Keratinocyte (primary cell): ENCODE results near the gene CLIP4. TPM values are rescaled to one million over a fixed set of nuclear protein-coding genes. Genes with fewer than 3 reads are reported as not detected.

Source experiments
- DNase-seq: peaks from one replicate; pipeline ENCODE4 v3.0.0-alpha.2; 2011; ENCODE audit warnings: low read depth, missing footprints, low spot score
- FAIRE-seq: peaks from 2 replicates; lab custom pipeline; 2011; peaks lifted over from hg19 to GRCh38; lab: Jason Lieb, UNC
- H2AFZ ChIP-seq: 2 replicates; pipeline ENCODE4 v1.6.0; 2012; ENCODE audit warnings: low read length, control low read depth, inconsistent platforms; ENCODE audit not compliant: control insufficient read depth
- H3K27ac ChIP-seq: 2 replicates; pipeline ENCODE4 v1.5.1; 2011; ENCODE audit warnings: low read length; ENCODE audit not compliant: control insufficient read depth, insufficient read depth
- H3K27me3 ChIP-seq: 3 replicates; pipeline ENCODE4 v1.6.0; 2011; ENCODE audit warnings: low read length; ENCODE audit not compliant: control insufficient read depth, insufficient read depth; ENCODE audit errors: extremely low read depth
- H3K36me3 ChIP-seq, 2 experiments: 2 replicates in 1 of 2; 3 replicates in 1 of 2; pipeline ENCODE4 v1.5.1; 2011; ENCODE audit warnings: low read length in 2 of 2, mild to moderate bottlenecking in 1 of 2; ENCODE audit not compliant: control insufficient read depth in 2 of 2, insufficient read depth in 2 of 2; ENCODE audit errors: extremely low read depth in 1 of 2
- H3K4me1 ChIP-seq: 3 replicates; pipeline ENCODE4 v1.5.1; 2011; ENCODE audit warnings: low read length; ENCODE audit not compliant: control insufficient read depth, insufficient read depth; ENCODE audit errors: extremely low read depth
- H3K4me2 ChIP-seq: 3 replicates; pipeline ENCODE4 v1.6.0; 2011; ENCODE audit warnings: low read depth, low read length; ENCODE audit not compliant: control insufficient read depth, insufficient read depth; ENCODE audit errors: extremely low read depth
- H3K4me3 ChIP-seq, 3 experiments: fragments of 200-600 bp in 1 of 3; sonication (generic) in 1 of 3; 2 replicates in 2 of 3; 3 replicates in 1 of 3; pipeline ENCODE4 v1.5.1; 2011 to 2016; ENCODE audit warnings: low read length in 3 of 3, mild to moderate bottlenecking in 3 of 3, control low read depth in 2 of 3, inconsistent platforms in 1 of 3, low read depth in 1 of 3, mixed read lengths in 1 of 3, mixed run types in 1 of 3, moderate library complexity in 1 of 3; ENCODE audit not compliant: control insufficient read depth in 2 of 3, insufficient read depth in 2 of 3; ENCODE audit errors: extremely low read depth in 1 of 3
- H3K79me2 ChIP-seq: 2 replicates; pipeline ENCODE4 v1.6.0; 2012; ENCODE audit warnings: low read length; ENCODE audit not compliant: control insufficient read depth, insufficient read depth
- H3K9ac ChIP-seq: 3 replicates; pipeline ENCODE4 v1.6.0; 2011; ENCODE audit warnings: low read length; ENCODE audit not compliant: control insufficient read depth, insufficient read depth; ENCODE audit errors: extremely low read depth
- H3K9me1 ChIP-seq: 3 replicates; pipeline ENCODE4 v1.6.0; 2011; ENCODE audit warnings: low read length; ENCODE audit not compliant: control insufficient read depth, insufficient read depth; ENCODE audit errors: extremely low read depth
- H3K9me3 ChIP-seq: 2 replicates; pipeline ENCODE4 v1.5.1; 2012; ENCODE audit warnings: low read depth, low read length; ENCODE audit not compliant: control insufficient read depth
- H4K20me1 ChIP-seq: 3 replicates; pipeline ENCODE4 v1.6.0; 2011; ENCODE audit warnings: low read length; ENCODE audit not compliant: control insufficient read depth, insufficient read depth; ENCODE audit errors: extremely low read depth
- CTCF ChIP-seq, 3 experiments: IDR thresholded peaks in 1 of 3; conservative IDR thresholded peaks in 1 of 3; optimal IDR thresholded peaks in 1 of 3; 2 replicates in 2 of 3; 3 replicates in 1 of 3; pipeline versions ENCODE3 to v1.5.1; 2011; ENCODE audit warnings: low read length in 3 of 3, mild to moderate bottlenecking in 3 of 3, moderate library complexity in 2 of 3, control low read depth in 1 of 3, inconsistent platforms in 1 of 3; ENCODE audit not compliant: insufficient read depth in 2 of 3; ENCODE audit errors: extremely low read depth in 1 of 3
- EZH2 ChIP-seq: IDR thresholded peaks from one replicate; pipeline ENCODE4 v1.6.1; 2012; ENCODE audit warnings: inconsistent platforms, mild to moderate bottlenecking, low read length, moderate library complexity
- dilution Hi-C: fragments of 300-500 bp; cut with MboI; formaldehyde crosslinking; loops from one replicate; pipeline ENCODE4 v1.7.0; 2020; ENCODE audit warnings: low sequenced_read_pairs; ENCODE audit not compliant: extremely low pct_ligation_motif_present
- polyA plus RNA-seq, 5 experiments: library from polyadenylated mRNA; depleted of rRNA in 3 of 5; stranded (reverse) in 3 of 5; stranded (forward) in 1 of 5; unstranded in 1 of 5; fragments of >200 nt; gene quantifications; 1 replicate in 1 of 5; 2 replicates in 3 of 5; 3 replicates in 1 of 5; pipeline versions ENCODE4 v1.2.1 to v1.2.3, GENCODE V29; 2011 to 2012; ENCODE audit warnings: missing spikeins in 2 of 5, low read depth in 1 of 5, low replicate concordance in 1 of 5

CLIP4 gene
- polyA plus RNA-seq, 1 donor (not counting 4 experiments of a cell fraction or from before 2014, with no cell fraction given): 46.6 TPM

GRCh38 chr2:29124504-29124903 lies 9.3 kb downstream of the CLIP4 start:
- H3K4me3 ChIP-seq: no peak overlapping the region
- H3K9me3 ChIP-seq: no peaks in the 10 kb centered on the region
- no peak overlapping the region for H2AFZ ChIP-seq
- H3K27ac ChIP-seq: peak overlapping the region; percentile 90
- TF ChIP-seq CTCF (optimal IDR thresholded peaks at IDR 0.05 in 1 of 3, IDR thresholded peaks at IDR 0.05 in 1 of 3, conservative IDR thresholded peaks at IDR 0.05 in 1 of 3; ENCODE audit: extremely low read depth in 1 of 3, insufficient read depth in 2 of 3, low read length in 3 of 3) (no peak), EZH2 (no peak)
- H3K9me1 ChIP-seq: no peaks in the 10 kb centered on the region
- dilution Hi-C loops: no loop called here
- no peak for FAIRE-seq
- no peak for DNase-seq
- H3K27me3 ChIP-seq: no peaks in the 10 kb centered on the region
- H3K9ac ChIP-seq: no peak overlapping the region
- H3K4me1 ChIP-seq: peaks cover 50% of the 10 kb centered on the region
- peaks cover 46% of the 10 kb centered on the region for H3K79me2 ChIP-seq
- H3K36me3 ChIP-seq: peaks cover 8 to 21% of the 10 kb centered on the region in 2 experiments
- peak overlapping the region; percentile 49 for H3K4me2 ChIP-seq
- no peaks in the 10 kb centered on the region for H4K20me1 ChIP-seq

GRCh38 chr2:29129586-29130281 lies 14.5 kb downstream of the CLIP4 start:
- Histone ChIP-seq H3K79me2 (peaks cover 34% of the 10 kb centered on the region), H3K27me3 (no peaks in the 10 kb centered on the region), H3K4me2 (peak overlapping the region; percentile 62), H3K36me3 (peaks cover 15 to 24% of the 10 kb centered on the region in 2 experiments), H3K9me3 (no peaks in the 10 kb centered on the region), H3K4me3 (peak overlapping the region in 2 of 3 experiments; percentile 24 to 46), H3K27ac (peak overlapping the region; percentile 85), H3K4me1 (peaks cover 35% of the 10 kb centered on the region), H4K20me1 (no peaks in the 10 kb centered on the region), H3K9me1 (no peaks in the 10 kb centered on the region), H3K9ac (peak overlapping the region; percentile 66), H2AFZ (no peak overlapping the region)
- FAIRE-seq: peak; percentile 73
- no peak for DNase-seq
- TF ChIP-seq CTCF (optimal IDR thresholded peaks at IDR 0.05 in 1 of 3, IDR thresholded peaks at IDR 0.05 in 1 of 3, conservative IDR thresholded peaks at IDR 0.05 in 1 of 3; ENCODE audit: extremely low read depth in 1 of 3, insufficient read depth in 2 of 3, low read length in 3 of 3) (no peak), EZH2 (no peak)
- dilution Hi-C loops: no loop called here
